Measurements from ENCODE around the gene TMEFF2.

Gene TMEFF2

DNA sequence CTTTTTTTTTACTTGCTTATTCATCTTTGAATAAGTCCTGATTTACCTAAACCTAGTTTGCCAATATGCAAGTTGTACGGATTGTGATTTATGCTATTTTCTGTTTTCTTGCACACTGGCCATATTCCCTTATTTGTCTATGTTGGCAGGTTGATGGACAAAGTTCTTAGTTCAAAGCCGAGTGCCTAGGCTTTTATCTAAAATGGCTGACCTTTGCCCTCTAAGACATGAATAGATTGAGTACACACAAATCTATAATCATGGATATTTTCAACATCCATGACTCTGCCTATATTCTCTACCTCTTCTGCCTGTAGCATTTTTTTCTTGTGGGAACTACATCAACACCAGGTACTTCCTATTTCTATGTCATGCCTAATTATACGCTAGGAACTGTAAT is 171.7 kb downstream of the TMEFF2 start:
- no peaks in the 10 kb centered on the region for H3K36me3 ChIP-seq (replicated peaks)
- H3K27ac ChIP-seq = no peak overlapping the region
- in situ Hi-C loops (cut with HindIII; ENCODE audit: low pct_ligation_motif_present, low sequenced_read_pairs) = no loop called here
- no peak overlapping the region for H3K4me3 ChIP-seq (ENCODE audit: low read depth, low read length)
- H3K27me3 ChIP-seq (replicated peaks) = no peaks in the 10 kb centered on the region
- TF ChIP-seq, protein P1, sequence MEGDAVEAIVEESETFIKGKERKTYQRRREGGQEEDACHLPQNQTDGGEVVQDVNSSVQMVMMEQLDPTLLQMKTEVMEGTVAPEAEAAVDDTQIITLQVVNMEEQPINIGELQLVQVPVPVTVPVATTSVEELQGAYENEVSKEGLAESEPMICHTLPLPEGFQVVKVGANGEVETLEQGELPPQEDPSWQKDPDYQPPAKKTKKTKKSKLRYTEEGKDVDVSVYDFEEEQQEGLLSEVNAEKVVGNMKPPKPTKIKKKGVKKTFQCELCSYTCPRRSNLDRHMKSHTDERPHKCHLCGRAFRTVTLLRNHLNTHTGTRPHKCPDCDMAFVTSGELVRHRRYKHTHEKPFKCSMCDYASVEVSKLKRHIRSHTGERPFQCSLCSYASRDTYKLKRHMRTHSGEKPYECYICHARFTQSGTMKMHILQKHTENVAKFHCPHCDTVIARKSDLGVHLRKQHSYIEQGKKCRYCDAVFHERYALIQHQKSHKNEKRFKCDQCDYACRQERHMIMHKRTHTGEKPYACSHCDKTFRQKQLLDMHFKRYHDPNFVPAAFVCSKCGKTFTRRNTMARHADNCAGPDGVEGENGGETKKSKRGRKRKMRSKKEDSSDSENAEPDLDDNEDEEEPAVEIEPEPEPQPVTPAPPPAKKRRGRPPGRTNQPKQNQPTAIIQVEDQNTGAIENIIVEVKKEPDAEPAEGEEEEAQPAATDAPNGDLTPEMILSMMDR (IDR thresholded peaks at IDR 0.05; ENCODE audit: low read depth, low read length, missing control alignments) = no peak
- no peak for DNase-seq

DNA sequence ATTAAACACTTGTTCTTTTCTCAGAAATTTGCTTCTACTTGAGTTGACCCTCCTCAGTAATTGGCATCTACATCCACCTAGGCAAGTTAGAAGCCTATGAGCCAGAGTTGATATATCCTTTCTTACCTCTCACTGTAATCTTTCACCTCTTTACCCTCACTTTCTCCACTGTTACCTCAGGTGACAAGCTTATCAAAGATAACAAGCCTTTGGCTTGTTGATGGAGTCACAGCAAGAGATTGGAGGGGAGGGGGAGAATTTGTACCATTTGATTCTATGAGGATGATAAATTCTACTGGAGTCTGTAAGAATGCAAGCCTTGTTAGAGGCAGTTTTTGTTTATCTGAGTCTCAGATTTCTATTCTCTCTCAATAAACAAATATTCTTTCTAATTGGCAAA is 176.9 kb downstream of the TMEFF2 start:
- H3K27ac ChIP-seq = no peak overlapping the region
- DNase-seq = no peak
- no peak overlapping the region for H3K4me3 ChIP-seq (ENCODE audit: low read depth, low read length)
- TF ChIP-seq, protein P1 (IDR thresholded peaks at IDR 0.05; ENCODE audit: low read depth, low read length, missing control alignments) = no peak
- H3K36me3 ChIP-seq (replicated peaks) = no peaks in the 10 kb centered on the region
- no peaks in the 10 kb centered on the region for H3K27me3 ChIP-seq (replicated peaks)
- in situ Hi-C loops (cut with HindIII; ENCODE audit: low pct_ligation_motif_present, low sequenced_read_pairs) = no loop called here

DNA sequence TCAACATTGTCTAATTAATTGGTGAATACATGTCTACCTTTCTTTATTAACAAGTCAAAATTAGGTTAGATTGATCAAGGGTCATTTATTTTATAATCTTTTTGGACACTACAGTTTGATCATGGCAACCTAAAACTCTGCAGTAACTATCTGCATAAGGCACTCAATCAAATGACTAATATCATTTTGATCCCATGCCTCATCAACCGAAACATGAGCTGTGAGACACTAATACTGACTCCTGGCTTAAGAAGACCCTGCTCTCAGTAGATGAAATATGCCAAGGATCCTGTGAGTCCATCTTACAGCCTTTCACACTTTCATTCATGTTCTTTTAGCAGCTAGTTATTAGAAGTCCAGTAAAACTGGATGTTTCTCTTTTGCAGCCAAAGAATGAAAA is 178.5 kb downstream of the TMEFF2 start:
- no peaks in the 10 kb centered on the region for H3K27me3 ChIP-seq (replicated peaks)
- DNase-seq = peak; percentile 58
- no peak overlapping the region for H3K27ac ChIP-seq
- in situ Hi-C loops (cut with HindIII; ENCODE audit: low pct_ligation_motif_present, low sequenced_read_pairs) = no loop called here
- no peaks in the 10 kb centered on the region for H3K36me3 ChIP-seq (replicated peaks)
- H3K4me3 ChIP-seq (ENCODE audit: low read depth, low read length) = no peak overlapping the region
- TF ChIP-seq, protein P1 (IDR thresholded peaks at IDR 0.05; ENCODE audit: low read depth, low read length, missing control alignments) = no peak

DNA sequence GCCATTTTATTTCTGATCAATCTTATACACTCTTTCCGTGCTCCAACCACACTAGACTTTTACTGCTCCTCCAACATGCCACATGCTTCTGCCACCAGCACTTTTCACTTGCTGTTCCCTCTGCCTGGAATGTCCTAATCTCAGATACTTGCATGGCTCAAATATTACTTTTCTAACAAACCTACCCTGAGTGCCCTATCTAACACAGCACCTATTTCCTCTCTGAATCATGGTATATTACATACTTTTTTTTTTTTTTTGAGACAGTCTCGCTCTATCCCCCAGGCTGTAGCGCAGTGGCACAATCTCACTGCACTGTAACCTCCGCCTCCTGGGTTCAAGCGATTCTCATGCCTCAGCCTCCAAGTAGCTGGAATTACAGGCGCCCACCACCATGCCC is 181.5 kb downstream of the TMEFF2 start:
- TF ChIP-seq, protein P1 (IDR thresholded peaks at IDR 0.05; ENCODE audit: low read depth, low read length, missing control alignments) = no peak
- no peak for DNase-seq
- Histone ChIP-seq H3K27me3 (replicated peaks) (no peaks in the 10 kb centered on the region), H3K36me3 (replicated peaks) (no peaks in the 10 kb centered on the region), H3K27ac (no peak overlapping the region), H3K4me3 (ENCODE audit: low read depth, low read length) (no peak overlapping the region)
- in situ Hi-C loops (cut with HindIII; ENCODE audit: low pct_ligation_motif_present, low sequenced_read_pairs) = no loop called here

DNA sequence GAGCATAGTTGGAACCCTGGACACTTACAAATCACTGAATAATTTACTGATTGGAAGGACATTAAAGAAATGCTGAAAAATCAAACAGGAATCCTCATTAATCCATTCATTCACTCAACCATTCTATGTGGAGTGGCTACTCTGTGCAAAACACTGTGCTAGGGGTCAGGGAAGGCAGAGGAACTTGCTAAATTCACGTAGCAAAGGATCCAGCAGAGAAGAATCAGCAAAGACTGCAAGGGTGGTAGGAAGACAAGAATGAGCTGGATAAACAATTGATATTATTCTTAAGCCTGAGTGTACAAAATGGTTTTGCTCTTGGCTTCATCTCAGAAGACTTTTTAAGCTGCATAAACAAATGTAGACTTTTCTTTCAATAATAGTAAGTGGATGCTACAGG is 183.5 kb downstream of the TMEFF2 start:
- H3K27me3 ChIP-seq (replicated peaks) = no peaks in the 10 kb centered on the region
- H3K27ac ChIP-seq = no peak overlapping the region
- TF ChIP-seq, protein P1 (IDR thresholded peaks at IDR 0.05; ENCODE audit: low read depth, low read length, missing control alignments) = no peak
- in situ Hi-C loops (cut with HindIII; ENCODE audit: low pct_ligation_motif_present, low sequenced_read_pairs) = no loop called here
- no peak overlapping the region for H3K4me3 ChIP-seq (ENCODE audit: low read depth, low read length)
- no peaks in the 10 kb centered on the region for H3K36me3 ChIP-seq (replicated peaks)
- DNase-seq = no peak

DNA sequence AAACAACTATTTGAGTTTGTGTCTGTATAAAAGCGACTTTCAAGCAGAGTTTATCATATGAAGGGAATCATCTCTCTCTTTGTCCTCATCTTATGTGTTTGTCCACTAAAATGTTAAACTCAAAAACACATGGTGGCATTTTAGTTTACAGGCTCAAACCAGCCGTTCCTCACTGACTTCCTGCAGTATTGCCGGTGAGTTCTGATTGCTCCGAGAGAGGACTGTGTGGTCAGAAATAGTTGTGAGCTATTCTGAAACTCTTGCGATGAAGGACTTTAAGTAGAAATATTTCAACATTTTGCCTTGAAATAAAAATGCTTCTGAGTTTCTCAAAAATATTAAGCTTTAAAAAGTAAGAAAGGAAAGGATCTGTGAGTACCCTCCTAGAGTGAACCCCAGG is 184.7 kb downstream of the TMEFF2 start:
- H3K27ac ChIP-seq = no peak overlapping the region
- in situ Hi-C loops (cut with HindIII; ENCODE audit: low pct_ligation_motif_present, low sequenced_read_pairs) = no loop called here
- no peaks in the 10 kb centered on the region for H3K36me3 ChIP-seq (replicated peaks)
- H3K4me3 ChIP-seq (ENCODE audit: low read depth, low read length) = no peak overlapping the region
- TF ChIP-seq, protein P1 (IDR thresholded peaks at IDR 0.05; ENCODE audit: low read depth, low read length, missing control alignments) = no peak
- no peaks in the 10 kb centered on the region for H3K27me3 ChIP-seq (replicated peaks)
- no peak for DNase-seq

Data from brain microvascular endothelial cell (primary cell).